ENCODE data around the gene CCL14. TPM values are rescaled to one million over a fixed set of nuclear protein-coding genes. Genes with fewer than 3 reads are reported as not detected.
"Not testable (repeated sequence)": the region's sequence is repeated elsewhere in the genome, so short reads cannot be mapped to it uniquely, and the experiment has no call there.

The CCL14 gene
- total RNA-seq, 2 donors from 2014 or later = 19.5 to 33.4 TPM

DNA sequence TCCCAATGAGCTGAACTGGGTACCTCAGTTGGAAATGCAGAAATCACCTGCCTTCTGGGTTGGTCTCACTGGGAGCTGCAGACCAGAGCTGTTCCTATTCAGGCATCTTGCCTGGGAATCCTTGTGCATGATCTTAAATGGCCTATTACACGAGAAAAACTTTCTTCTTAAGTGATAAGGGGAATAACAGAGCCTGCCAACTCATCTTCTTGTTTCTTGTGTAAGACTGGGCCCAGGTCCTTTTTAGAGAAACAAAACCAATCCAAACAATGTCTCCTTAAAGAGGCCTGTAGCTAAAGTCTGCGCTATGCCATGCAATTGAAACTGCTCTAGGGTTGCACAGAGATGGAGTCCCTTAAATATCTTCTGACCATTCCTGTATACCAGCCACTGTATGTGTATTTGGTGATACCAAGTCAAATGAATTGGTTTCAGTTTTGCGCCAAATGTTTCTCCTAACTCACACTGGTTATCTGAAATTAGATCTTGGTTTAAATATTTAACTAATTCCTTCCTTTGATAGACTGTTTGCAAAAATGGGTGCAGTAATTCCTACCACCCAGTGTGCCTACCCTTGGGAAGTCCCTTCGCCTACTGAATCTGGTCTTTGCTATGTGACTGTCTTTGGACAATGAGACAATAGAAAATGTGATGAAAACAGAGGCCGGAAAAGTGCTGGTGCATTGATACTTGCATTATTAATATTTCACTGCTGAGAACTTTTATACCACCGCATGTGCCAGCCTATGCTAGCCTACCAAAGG lies 37.8 kb upstream of the CCL14 start:
- H3K9me3 ChIP-seq = no peaks in the 10 kb centered on the region
- no peak overlapping the region for H3K27ac ChIP-seq
- H3K27me3 ChIP-seq (replicated peaks; ENCODE audit: insufficient read depth) = no peaks in the 10 kb centered on the region
- ATAC-seq (ENCODE audit: insufficient number of reproducible peaks, low FRiP score, low read depth) (no peak), DNase-seq (ENCODE audit: low spot score) (no peak)
- H3K4me3 ChIP-seq = no peak overlapping the region
- H3K36me3 ChIP-seq = no peaks in the 10 kb centered on the region
- no peaks in the 10 kb centered on the region for H3K4me1 ChIP-seq (ENCODE audit: control insufficient read depth in 1 of 2, low read depth in 2 of 2)
- TF ChIP-seq, protein P1, sequence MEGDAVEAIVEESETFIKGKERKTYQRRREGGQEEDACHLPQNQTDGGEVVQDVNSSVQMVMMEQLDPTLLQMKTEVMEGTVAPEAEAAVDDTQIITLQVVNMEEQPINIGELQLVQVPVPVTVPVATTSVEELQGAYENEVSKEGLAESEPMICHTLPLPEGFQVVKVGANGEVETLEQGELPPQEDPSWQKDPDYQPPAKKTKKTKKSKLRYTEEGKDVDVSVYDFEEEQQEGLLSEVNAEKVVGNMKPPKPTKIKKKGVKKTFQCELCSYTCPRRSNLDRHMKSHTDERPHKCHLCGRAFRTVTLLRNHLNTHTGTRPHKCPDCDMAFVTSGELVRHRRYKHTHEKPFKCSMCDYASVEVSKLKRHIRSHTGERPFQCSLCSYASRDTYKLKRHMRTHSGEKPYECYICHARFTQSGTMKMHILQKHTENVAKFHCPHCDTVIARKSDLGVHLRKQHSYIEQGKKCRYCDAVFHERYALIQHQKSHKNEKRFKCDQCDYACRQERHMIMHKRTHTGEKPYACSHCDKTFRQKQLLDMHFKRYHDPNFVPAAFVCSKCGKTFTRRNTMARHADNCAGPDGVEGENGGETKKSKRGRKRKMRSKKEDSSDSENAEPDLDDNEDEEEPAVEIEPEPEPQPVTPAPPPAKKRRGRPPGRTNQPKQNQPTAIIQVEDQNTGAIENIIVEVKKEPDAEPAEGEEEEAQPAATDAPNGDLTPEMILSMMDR (IDR thresholded peaks at IDR 0.05) = no peak

DNA sequence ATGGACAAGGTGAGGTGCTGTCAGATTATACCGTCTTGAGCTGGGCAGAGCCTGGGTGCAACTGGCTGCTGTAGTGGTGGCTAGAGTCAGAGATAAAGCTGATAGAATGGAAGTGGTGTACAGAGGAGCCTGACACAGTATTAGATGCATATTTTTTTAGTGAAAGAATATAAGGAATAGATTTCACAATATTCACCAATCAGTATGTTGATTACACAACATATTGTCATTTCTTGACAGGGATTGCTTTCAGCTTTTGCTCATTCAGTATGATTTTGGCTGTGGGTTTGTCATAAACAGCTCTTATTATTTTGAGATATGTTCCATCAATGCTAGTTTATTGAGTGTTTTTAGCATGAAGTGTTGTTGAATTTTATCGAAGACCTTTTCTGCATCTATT lies 32.9 kb upstream of the CCL14 start:
- DNase-seq (ENCODE audit: low spot score) = no peak
- Histone ChIP-seq H3K4me1 (ENCODE audit: control insufficient read depth in 1 of 2, low read depth in 2 of 2) (no peaks in the 10 kb centered on the region), H3K27ac (no peak overlapping the region), H3K36me3 (no peaks in the 10 kb centered on the region), H3K9me3 (no peaks in the 10 kb centered on the region), H3K27me3 (replicated peaks; ENCODE audit: insufficient read depth) (no peaks in the 10 kb centered on the region), H3K4me3 (no peak overlapping the region)
- no peak for ATAC-seq (ENCODE audit: insufficient number of reproducible peaks, low FRiP score, low read depth)
- TF ChIP-seq, protein P1 (IDR thresholded peaks at IDR 0.05) = no peak

DNA sequence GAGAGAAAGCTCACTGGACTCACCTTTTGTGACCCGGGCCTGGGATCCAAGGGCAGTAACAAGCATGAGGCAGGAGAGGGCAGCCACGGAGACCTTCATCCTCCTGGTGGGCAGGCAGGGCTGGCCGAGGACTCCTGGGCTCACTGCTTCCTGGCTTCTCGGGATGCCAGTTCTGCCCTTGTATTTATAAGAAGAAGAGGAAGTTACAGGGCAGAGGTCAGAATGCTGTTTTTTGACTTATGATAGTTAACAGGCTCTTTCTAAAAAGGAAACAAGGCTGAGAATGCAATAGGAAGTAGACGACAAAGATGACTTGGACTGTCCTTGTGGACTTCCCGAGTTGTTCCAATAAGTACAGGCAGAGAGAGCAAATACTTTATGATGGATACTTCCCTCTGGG lies 31.3 kb upstream of the CCL14 start, which contains the start of gene CCL23:
Gene CCL23, minus strand, starts transcription at position 174 of the 400 bp plus-strand sequence. Its CDS starts 75 bp downstream, at position 99.
- no peak within 1 kb of the TSS for H3K27ac ChIP-seq
- H3K9me3 ChIP-seq = no peaks in the 10 kb centered on the region
- ATAC-seq (ENCODE audit: insufficient number of reproducible peaks, low FRiP score, low read depth) (no peak), DNase-seq (ENCODE audit: low spot score) (no peak)
- no peaks in the 10 kb centered on the region for H3K27me3 ChIP-seq (replicated peaks; ENCODE audit: insufficient read depth)
- no peaks in the 10 kb centered on the region for H3K4me1 ChIP-seq (ENCODE audit: control insufficient read depth in 1 of 2, low read depth in 2 of 2)
- H3K4me3 ChIP-seq = no peak within 1 kb of the TSS
- no peaks in the 10 kb centered on the region for H3K36me3 ChIP-seq
- TF ChIP-seq, protein P1 (IDR thresholded peaks at IDR 0.05) = no peak

DNA sequence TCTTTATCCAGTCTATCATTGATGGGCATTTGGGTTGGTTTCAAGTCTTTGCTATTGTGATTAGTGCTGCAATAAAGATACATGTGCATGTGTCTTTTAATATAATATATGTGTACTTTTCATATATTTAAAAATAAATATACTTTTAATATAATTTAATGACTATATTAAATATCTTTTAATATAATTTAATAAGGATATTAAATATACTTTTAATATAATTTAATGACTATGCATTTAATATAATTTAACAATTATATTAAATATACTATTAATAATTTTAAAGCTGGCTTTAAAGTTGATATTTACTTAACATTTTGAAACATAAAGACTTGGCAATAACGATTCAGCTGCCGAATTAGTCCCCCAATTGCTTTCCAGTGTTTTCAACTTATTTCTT lies 30.0 kb upstream of the CCL14 start:
- no peak for DNase-seq (ENCODE audit: low spot score)
- TF ChIP-seq, protein P1 (IDR thresholded peaks at IDR 0.05) = no peak
- no peak overlapping the region for H3K27ac ChIP-seq
- no peaks in the 10 kb centered on the region for H3K27me3 ChIP-seq (replicated peaks; ENCODE audit: insufficient read depth)
- no peak for ATAC-seq (ENCODE audit: insufficient number of reproducible peaks, low FRiP score, low read depth)
- no peaks in the 10 kb centered on the region for H3K36me3 ChIP-seq
- no peaks in the 10 kb centered on the region for H3K9me3 ChIP-seq
- no peaks in the 10 kb centered on the region for H3K4me1 ChIP-seq (ENCODE audit: control insufficient read depth in 1 of 2, low read depth in 2 of 2)
- no peak overlapping the region for H3K4me3 ChIP-seq

DNA sequence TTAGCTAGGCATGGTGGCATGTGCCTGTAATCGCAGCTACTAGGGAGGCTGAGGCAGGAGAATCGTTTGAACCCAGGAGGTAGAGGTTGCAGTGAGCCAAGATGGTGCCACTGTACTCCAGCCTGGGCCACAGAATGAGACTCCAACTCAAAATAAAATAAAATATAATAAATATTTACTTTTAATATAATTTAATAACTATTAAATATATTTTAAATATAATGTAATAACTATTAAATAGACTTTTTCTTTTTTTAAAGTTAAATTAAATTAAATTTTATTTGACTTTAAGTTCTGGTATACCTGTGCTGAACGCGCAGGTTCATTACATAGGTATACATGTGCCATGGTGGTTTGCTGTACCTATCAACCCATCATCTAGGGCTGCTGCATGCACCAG lies 29.4 kb upstream of the CCL14 start:
- H3K4me3 ChIP-seq; H3K4me1 ChIP-seq (ENCODE audit: control insufficient read depth in 1 of 2, low read depth in 2 of 2); DNase-seq (ENCODE audit: low spot score); H3K36me3 ChIP-seq; ATAC-seq (ENCODE audit: insufficient number of reproducible peaks, low FRiP score, low read depth); H3K27me3 ChIP-seq (replicated peaks; ENCODE audit: insufficient read depth); H3K27ac ChIP-seq; H3K9me3 ChIP-seq: not testable (repeated sequence)

DNA sequence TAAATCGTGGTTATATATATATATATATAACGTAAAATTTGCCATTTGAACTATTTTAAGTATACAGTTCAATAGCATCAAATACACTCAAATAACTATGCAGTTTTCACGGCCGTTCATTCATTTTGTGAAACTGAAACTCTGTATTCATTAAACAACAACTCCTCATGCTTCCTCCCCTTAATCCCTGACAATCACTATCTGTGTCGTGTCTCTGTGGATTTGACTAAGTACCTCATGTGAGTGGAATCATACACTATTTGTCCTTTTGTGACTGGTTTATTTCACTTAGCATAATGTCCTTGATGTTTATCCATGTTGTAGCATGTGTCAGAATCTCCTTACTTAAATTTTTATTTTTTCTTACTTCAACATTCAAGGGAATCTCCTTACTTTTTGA lies 28.4 kb upstream of the CCL14 start:
- no peak overlapping the region for H3K4me3 ChIP-seq
- no peaks in the 10 kb centered on the region for H3K36me3 ChIP-seq
- no peak for DNase-seq (ENCODE audit: low spot score)
- TF ChIP-seq, protein P1 (IDR thresholded peaks at IDR 0.05) = no peak
- no peaks in the 10 kb centered on the region for H3K9me3 ChIP-seq
- H3K4me1 ChIP-seq (ENCODE audit: control insufficient read depth in 1 of 2, low read depth in 2 of 2) = no peaks in the 10 kb centered on the region
- ATAC-seq (ENCODE audit: insufficient number of reproducible peaks, low FRiP score, low read depth) = no peak
- no peak overlapping the region for H3K27ac ChIP-seq
- no peaks in the 10 kb centered on the region for H3K27me3 ChIP-seq (replicated peaks; ENCODE audit: insufficient read depth)
